Measurements from ENCODE around the gene GK. TPM values are rescaled to one million over a fixed set of nuclear protein-coding genes. Genes with fewer than 3 reads are reported as not detected.
"Not testable (repeated sequence)": the region's sequence is repeated elsewhere in the genome, so short reads cannot be mapped to it uniquely, and the experiment has no call there.

The GK gene
- total and polyA plus RNA-seq, 3 donors from 2014 or later, result 3.3 to 10.5 (median 5.0) TPM

- 81 to 94% methylated on average over 2 of the region's 2 CpGs for WGBS, 2 donors
- H3K27me3 ChIP-seq, result no peaks in the 10 kb centered on the region
Observed at GRCh38 chrX:30666094-30666493, 12.9 kb downstream of the GK start.

DNA sequence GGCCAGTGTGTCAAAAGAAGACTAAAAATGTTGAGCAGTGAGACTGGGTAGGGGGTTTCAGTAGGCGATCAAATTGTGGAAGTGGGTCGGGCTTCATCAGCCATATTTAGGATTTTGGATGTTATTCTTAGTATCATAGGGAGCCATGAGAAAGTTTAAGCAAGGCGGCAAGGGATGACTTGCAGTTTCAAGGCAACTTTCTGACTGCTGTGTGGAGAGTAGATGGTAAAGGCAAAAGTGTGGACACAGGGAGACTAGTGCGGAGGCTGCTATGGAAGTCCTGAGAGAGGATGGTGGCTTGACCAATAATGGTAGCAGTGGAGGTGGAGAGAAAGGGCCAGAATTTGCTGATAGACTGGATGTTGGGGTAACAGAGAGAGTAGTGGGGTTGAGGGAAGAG, 15.4 kb downstream of the GK start:
- DNase-seq, result no peak
- TF ChIP-seq, protein P1, sequence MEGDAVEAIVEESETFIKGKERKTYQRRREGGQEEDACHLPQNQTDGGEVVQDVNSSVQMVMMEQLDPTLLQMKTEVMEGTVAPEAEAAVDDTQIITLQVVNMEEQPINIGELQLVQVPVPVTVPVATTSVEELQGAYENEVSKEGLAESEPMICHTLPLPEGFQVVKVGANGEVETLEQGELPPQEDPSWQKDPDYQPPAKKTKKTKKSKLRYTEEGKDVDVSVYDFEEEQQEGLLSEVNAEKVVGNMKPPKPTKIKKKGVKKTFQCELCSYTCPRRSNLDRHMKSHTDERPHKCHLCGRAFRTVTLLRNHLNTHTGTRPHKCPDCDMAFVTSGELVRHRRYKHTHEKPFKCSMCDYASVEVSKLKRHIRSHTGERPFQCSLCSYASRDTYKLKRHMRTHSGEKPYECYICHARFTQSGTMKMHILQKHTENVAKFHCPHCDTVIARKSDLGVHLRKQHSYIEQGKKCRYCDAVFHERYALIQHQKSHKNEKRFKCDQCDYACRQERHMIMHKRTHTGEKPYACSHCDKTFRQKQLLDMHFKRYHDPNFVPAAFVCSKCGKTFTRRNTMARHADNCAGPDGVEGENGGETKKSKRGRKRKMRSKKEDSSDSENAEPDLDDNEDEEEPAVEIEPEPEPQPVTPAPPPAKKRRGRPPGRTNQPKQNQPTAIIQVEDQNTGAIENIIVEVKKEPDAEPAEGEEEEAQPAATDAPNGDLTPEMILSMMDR (IDR thresholded peaks at IDR 0.05), result no peak
- no peak for TF ChIP-seq POLR2A (IDR thresholded peaks at IDR 0.05)
- 95% methylated on average over 4 of the region's 4 CpGs for WGBS, 2 donors
- no peaks in the 10 kb centered on the region for H3K9me3 ChIP-seq
- intact Hi-C loops (cut with DNase I; ENCODE audit: low total_unique reads), result no loop called here
- H3K27me3 ChIP-seq, result no peaks in the 10 kb centered on the region
- no peak overlapping the region for H3K27ac ChIP-seq
- H3K36me3 ChIP-seq (ENCODE audit: low read depth, missing control alignments), result no peaks in the 10 kb centered on the region
- no peaks in the 10 kb centered on the region for H3K4me1 ChIP-seq
- H3K4me3 ChIP-seq, result no peak overlapping the region

More at GRCh38 chrX:30666094-30666493, 12.9 kb downstream of the GK start:
- Histone ChIP-seq H3K4me1 (no peaks in the 10 kb centered on the region), H3K9me3 (no peaks in the 10 kb centered on the region), H3K36me3 (ENCODE audit: low read depth, missing control alignments) (no peaks in the 10 kb centered on the region), H3K4me3 (no peak overlapping the region), H3K27ac (no peak overlapping the region)
- DNase-seq, result no peak
- no peak for TF ChIP-seq POLR2A (IDR thresholded peaks at IDR 0.05)
- TF ChIP-seq, protein P1 (IDR thresholded peaks at IDR 0.05), result no peak
- intact Hi-C loops (cut with DNase I; ENCODE audit: low total_unique reads), result no loop called here

DNA sequence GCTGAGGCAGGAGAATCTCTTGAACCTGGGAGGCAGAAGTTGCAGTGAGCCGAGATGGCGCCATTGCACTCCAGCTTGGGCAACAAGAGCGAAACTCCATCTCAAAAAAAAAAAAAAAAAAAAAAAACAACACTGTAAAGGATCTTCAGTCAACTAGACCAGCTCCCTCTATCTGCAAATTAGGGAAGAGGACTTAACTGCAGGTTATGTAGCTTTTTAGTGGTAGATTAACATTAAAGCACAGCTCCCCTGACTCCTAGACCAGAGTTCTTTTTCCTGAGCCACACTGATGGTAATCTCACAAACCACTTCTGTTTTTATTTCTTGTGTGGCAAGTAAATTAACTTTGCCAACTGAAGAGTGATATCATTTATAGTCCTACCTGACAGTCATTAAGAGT, 18.0 kb downstream of the GK start:
- 95% methylated on average over 3 of the region's 3 CpGs; no CpG with 5 or more reads in 1 of the 2 donors for WGBS, 2 donors
- H3K4me3 ChIP-seq; H3K27ac ChIP-seq; H3K36me3 ChIP-seq (ENCODE audit: low read depth, missing control alignments); intact Hi-C loops (cut with DNase I; ENCODE audit: low total_unique reads); H3K4me1 ChIP-seq; H3K9me3 ChIP-seq; H3K27me3 ChIP-seq; DNase-seq: not testable (repeated sequence)

- H3K27ac ChIP-seq, result no peak overlapping the region
- intact Hi-C loops (cut with DNase I; ENCODE audit: low total_unique reads), result no loop called here
- no peaks in the 10 kb centered on the region for H3K4me1 ChIP-seq
- no peaks in the 10 kb centered on the region for H3K36me3 ChIP-seq (ENCODE audit: low read depth, missing control alignments)
- 75 to 78% methylated on average over 4 of the region's 4 CpGs for WGBS, 2 donors
- H3K4me3 ChIP-seq, result no peak overlapping the region
- no peak for DNase-seq
- no peaks in the 10 kb centered on the region for H3K27me3 ChIP-seq
- H3K9me3 ChIP-seq, result no peaks in the 10 kb centered on the region
- TF ChIP-seq, protein P1 (IDR thresholded peaks at IDR 0.05), result no peak
- no peak for TF ChIP-seq POLR2A (IDR thresholded peaks at IDR 0.05)
Observed at GRCh38 chrX:30673127-30673796, 20.0 kb downstream of the GK start.

GRCh38 chrX:30673884-30674598, 20.8 kb downstream of the GK start:
- no peaks in the 10 kb centered on the region for H3K36me3 ChIP-seq (ENCODE audit: low read depth, missing control alignments)
- no peaks in the 10 kb centered on the region for H3K27me3 ChIP-seq
- no peak overlapping the region for H3K27ac ChIP-seq
- H3K9me3 ChIP-seq, result no peaks in the 10 kb centered on the region
- intact Hi-C loops (cut with DNase I; ENCODE audit: low total_unique reads), result no loop called here
- no peak for DNase-seq
- no peak for TF ChIP-seq POLR2A (IDR thresholded peaks at IDR 0.05)
- TF ChIP-seq, protein P1 (IDR thresholded peaks at IDR 0.05), result no peak
- no peak overlapping the region for H3K4me3 ChIP-seq
- H3K4me1 ChIP-seq, result no peaks in the 10 kb centered on the region
- 89 to 100% methylated on average over 2 of the region's 2 CpGs for WGBS, 2 donors

Measured in testis (tissue), 3 donors.